GM23248 (cell line): ENCODE results near the gene ALDH1L1. TPM values are rescaled to one million over a fixed set of nuclear protein-coding genes. Genes with fewer than 3 reads are reported as not detected.

ENCODE experiments used
- DNase-seq: peaks from one replicate; pipeline ENCODE4 v3.0.0-alpha.2; 2015
- H2AFZ ChIP-seq: fragments of 200-600 bp; sonication (generic); 2 replicates; pipeline ENCODE4 v1.6.1; 2016; ENCODE audit warnings: antibody characterized with exemption
- H3F3A ChIP-seq: fragments of 200-600 bp; sonication (generic); 2 replicates; pipeline ENCODE4 v1.6.1; 2016; ENCODE audit warnings: mild to moderate bottlenecking, antibody characterized with exemption, mixed run types; ENCODE audit not compliant: insufficient read depth
- H3K27ac ChIP-seq: fragments of 200-600 bp; sonication (generic); 2 replicates; pipeline ENCODE4 v1.5.1; 2016; ENCODE audit warnings: mild to moderate bottlenecking
- H3K27me3 ChIP-seq: fragments of 200-600 bp; sonication (generic); replicated peaks from 2 replicates; pipeline ENCODE4 v1.6.1; 2016; ENCODE audit warnings: mild to moderate bottlenecking; ENCODE audit not compliant: insufficient read depth
- H3K36me3 ChIP-seq: fragments of 200-600 bp; sonication (generic); 2 replicates; pipeline ENCODE4 v1.6.1; 2016; ENCODE audit warnings: low read depth, mild to moderate bottlenecking
- H3K4me1 ChIP-seq: fragments of 200-600 bp; sonication (generic); 2 replicates; pipeline ENCODE4 v1.6.1; 2016; ENCODE audit warnings: mild to moderate bottlenecking; ENCODE audit not compliant: insufficient read depth
- H3K4me2 ChIP-seq: fragments of 200-600 bp; sonication (generic); one replicate; pipeline ENCODE4 v1.6.1; 2016; ENCODE audit warnings: mild to moderate bottlenecking; ENCODE audit not compliant: unreplicated experiment
- H3K4me3 ChIP-seq: fragments of 200-600 bp; sonication (generic); 2 replicates; pipeline ENCODE4 v1.5.1; 2016; ENCODE audit warnings: mild to moderate bottlenecking
- H3K79me2 ChIP-seq: fragments of 200-600 bp; sonication (generic); 2 replicates; pipeline ENCODE4 v1.6.1; 2016; ENCODE audit warnings: mild to moderate bottlenecking; ENCODE audit not compliant: insufficient read depth
- H3K9ac ChIP-seq: fragments of 200-600 bp; sonication (generic); 2 replicates; pipeline ENCODE4 v1.6.1; 2016; ENCODE audit warnings: mild to moderate bottlenecking
- H3K9me2 ChIP-seq: fragments of 200-600 bp; sonication (generic); 2 replicates; pipeline ENCODE4 v1.6.1; 2016; ENCODE audit warnings: mixed run types, mild to moderate bottlenecking, moderate library complexity; ENCODE audit not compliant: insufficient read depth
- H3K9me3 ChIP-seq: fragments of 200-600 bp; sonication (generic); one replicate; pipeline ENCODE4 v1.6.1; 2017; ENCODE audit warnings: low read depth
- H4K20me1 ChIP-seq: fragments of 200-600 bp; sonication (generic); 2 replicates; pipeline ENCODE4 v1.6.0; 2016; ENCODE audit not compliant: insufficient read depth
- EZH2 ChIP-seq: fragments of 200-600 bp; sonication (generic); IDR thresholded peaks from 2 replicates; pipeline ENCODE4 v1.6.1; 2018; ENCODE audit warnings: antibody characterized with exemption, mild to moderate bottlenecking; ENCODE audit not compliant: insufficient read depth, poor library complexity, severe bottlenecking
- EZH2phosphoT487 ChIP-seq: fragments of 200-600 bp; sonication (generic); IDR thresholded peaks from 2 replicates; pipeline ENCODE4 v1.6.1; 2018; ENCODE audit warnings: antibody characterized with exemption, moderate library complexity, mild to moderate bottlenecking, low read depth; ENCODE audit not compliant: insufficient read depth
- WGBS, 2 experiments: methylation state at CpG; one replicate each; pipeline ENCODE4 v1.1.6; 2015 to 2017; ENCODE audit warnings: low lambda C conversion rate in 2 of 2, low coverage in 1 of 2; ENCODE audit errors: missing lambda C conversion rate in 2 of 2; 5-methylcytosine and 5-hydroxymethylcytosine counted together
- in situ Hi-C: fragments of 300-500 bp; cut with MboI; formaldehyde crosslinking; loops from 2 replicates; pipeline ENCODE4 v1.15.0; 2020
- polyA plus RNA-seq: library from polyadenylated mRNA; unstranded; fragments of >200 nt; fragmentation: Nextera tagmentation; extraction: Ambion mirVana; gene quantifications from 2 replicates; pipeline ENCODE4 v1.2.1, GENCODE V29; 2016
- total RNA-seq: library from RNA; depleted of rRNA; stranded (reverse); fragments of >200 nt; shearing (Covaris generic); gene quantifications from 2 replicates; pipeline ENCODE4 v1.2.3, GENCODE V29; 2014

Gene ALDH1L1
- total and polyA plus RNA-seq, 2 experiments from 2014 or later = not detected

DNA sequence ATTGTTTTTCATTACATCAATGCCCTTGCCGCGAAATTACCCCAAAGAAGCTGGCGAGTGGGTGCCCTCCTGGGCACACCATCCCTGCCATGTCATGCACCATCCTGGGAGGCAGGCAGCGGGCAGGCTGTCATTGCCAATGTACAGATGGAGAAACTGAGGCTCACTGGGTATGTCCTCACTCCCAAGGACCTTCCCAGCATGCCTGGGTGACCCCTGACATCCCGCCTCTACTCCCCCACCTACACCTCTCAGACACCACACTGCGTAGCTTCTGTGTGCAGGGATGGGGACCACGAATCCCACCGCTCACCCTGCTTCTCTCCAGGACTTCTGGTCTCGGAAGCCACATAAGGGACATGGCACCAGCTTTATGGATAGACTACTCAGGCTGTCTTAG is 55.5 kb downstream of the ALDH1L1 start:
- no peak for DNase-seq
- no peaks in the 10 kb centered on the region for H3K9me3 ChIP-seq
- H3K79me2 ChIP-seq = no peaks in the 10 kb centered on the region
- 57 to 66% methylated on average over 9 of the region's 9 CpGs for WGBS, 2 experiments
- H3K4me1 ChIP-seq = no peaks in the 10 kb centered on the region
- H3K9me2 ChIP-seq = no peaks in the 10 kb centered on the region
- H3K9ac ChIP-seq = no peak overlapping the region
- no peaks in the 10 kb centered on the region for H4K20me1 ChIP-seq
- H3K4me3 ChIP-seq = no peak overlapping the region
- no peak overlapping the region for H2AFZ ChIP-seq
- in situ Hi-C loops = no loop called here
- TF ChIP-seq EZH2 (no peak), EZH2phosphoT487 (no peak)
- no peaks in the 10 kb centered on the region for H3F3A ChIP-seq
- peaks cover 35% of the 10 kb centered on the region for H3K27me3 ChIP-seq
- H3K36me3 ChIP-seq = no peaks in the 10 kb centered on the region
- no peak overlapping the region for H3K4me2 ChIP-seq
- no peak overlapping the region for H3K27ac ChIP-seq

DNA sequence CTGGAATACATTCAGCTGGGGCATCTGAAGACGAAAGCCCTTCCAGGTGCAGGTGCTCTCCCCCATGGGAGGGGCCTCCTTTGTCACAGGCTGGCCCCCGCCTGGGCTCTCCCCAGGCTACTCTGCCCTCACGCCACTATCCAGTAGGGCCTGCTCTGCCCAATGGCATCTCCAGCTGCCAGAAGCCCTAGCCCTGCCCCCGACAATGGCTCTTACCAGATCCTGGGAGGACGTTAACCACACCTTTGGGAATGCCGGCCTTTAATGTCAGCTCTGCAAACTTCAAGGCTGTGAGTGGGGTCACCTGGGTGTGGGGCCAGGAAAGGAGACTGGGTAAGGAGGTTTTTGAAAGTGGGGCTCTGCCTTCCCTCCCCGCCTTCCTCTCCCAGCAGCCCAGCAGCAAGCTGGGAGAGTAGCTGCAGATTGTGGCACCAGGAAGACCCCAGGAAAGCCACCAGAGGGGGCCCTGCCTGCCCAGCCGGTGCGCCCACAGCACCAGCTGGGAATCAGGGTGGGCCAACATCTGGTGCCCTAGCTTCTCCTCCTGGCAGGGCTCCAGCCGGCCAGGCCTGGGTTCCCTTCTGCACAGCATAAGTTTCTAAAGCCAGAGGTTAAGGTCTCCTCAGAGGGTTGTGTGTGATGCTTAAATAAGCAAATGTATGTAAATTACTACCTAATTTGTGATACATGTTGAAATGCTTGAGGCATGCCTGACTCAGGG is 56.1 kb downstream of the ALDH1L1 start:
- DNase-seq = no peak
- Histone ChIP-seq H3K4me3 (no peak overlapping the region), H3K9ac (no peak overlapping the region), H3K27ac (no peak overlapping the region), H3K36me3 (no peaks in the 10 kb centered on the region), H3K79me2 (no peaks in the 10 kb centered on the region), H3K9me2 (no peaks in the 10 kb centered on the region), H3K27me3 (peaks cover 40% of the 10 kb centered on the region), H3K4me1 (no peaks in the 10 kb centered on the region), H4K20me1 (no peaks in the 10 kb centered on the region), H3F3A (no peaks in the 10 kb centered on the region), H3K4me2 (no peak overlapping the region), H3K9me3 (no peaks in the 10 kb centered on the region), H2AFZ (no peak overlapping the region)
- WGBS, 2 experiments = 56 to 59% methylated on average over 10 of the region's 10 CpGs
- in situ Hi-C loops = no loop called here
- TF ChIP-seq EZH2phosphoT487 (no peak), EZH2 (no peak)

DNA sequence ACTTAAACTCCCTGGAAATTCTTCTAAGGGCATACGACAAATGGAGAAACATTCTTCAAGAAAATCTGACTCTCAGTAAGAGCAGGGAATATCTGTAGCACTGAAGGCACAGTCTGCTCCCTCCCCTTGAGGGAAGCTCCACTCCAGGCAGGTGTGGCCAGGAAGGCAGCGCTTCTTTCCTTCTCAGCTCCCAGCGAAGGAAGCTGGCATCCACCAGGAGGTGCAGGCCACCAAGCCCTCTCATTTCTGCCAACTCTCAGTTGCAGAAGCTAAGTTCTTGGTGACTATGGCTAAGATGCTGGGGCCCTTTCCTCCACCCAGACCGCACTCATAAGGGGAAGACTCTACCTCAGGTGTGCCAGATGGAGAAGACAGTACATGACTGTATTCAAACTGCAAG is 58.8 kb downstream of the ALDH1L1 start:
- Histone ChIP-seq H3K9ac (no peak overlapping the region), H3K4me1 (no peaks in the 10 kb centered on the region), H3K27ac (no peak overlapping the region), H3K79me2 (no peaks in the 10 kb centered on the region), H3K4me3 (no peak overlapping the region), H3K27me3 (peaks cover 42% of the 10 kb centered on the region), H3K9me3 (no peaks in the 10 kb centered on the region), H3K4me2 (no peak overlapping the region), H3K36me3 (no peaks in the 10 kb centered on the region), H3F3A (no peaks in the 10 kb centered on the region), H4K20me1 (no peaks in the 10 kb centered on the region), H3K9me2 (no peaks in the 10 kb centered on the region), H2AFZ (no peak overlapping the region)
- TF ChIP-seq EZH2phosphoT487 (no peak), EZH2 (no peak)
- DNase-seq = no peak
- 46 to 49% methylated on average over 4 of the region's 4 CpGs for WGBS, 2 experiments
- in situ Hi-C loops = no loop called here

DNA sequence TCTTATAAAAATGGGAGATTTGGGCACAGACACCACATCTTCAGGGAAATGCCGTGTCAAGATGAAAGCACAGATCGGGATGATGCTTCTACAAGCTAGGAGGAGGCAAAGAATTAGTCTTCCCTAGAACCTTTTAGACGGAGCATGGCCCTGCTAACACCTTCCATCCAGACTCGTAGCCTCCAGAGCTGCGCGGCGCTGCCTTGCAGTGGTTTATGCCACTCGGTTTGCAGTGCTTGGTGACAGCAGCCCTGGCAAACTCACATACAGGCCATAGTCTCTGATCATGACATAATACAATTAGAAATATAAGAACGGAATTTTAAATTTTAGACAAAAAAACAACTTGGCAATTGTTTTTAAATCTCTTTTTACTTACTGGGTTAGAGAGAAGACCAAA is 59.3 kb downstream of the ALDH1L1 start:
- Histone ChIP-seq H3K27me3 (peaks cover 40% of the 10 kb centered on the region), H3K9ac (no peak overlapping the region), H3K4me1 (no peaks in the 10 kb centered on the region), H3K27ac (no peak overlapping the region), H4K20me1 (no peaks in the 10 kb centered on the region), H3K4me3 (no peak overlapping the region), H3F3A (no peaks in the 10 kb centered on the region), H2AFZ (no peak overlapping the region), H3K9me3 (no peaks in the 10 kb centered on the region), H3K9me2 (no peaks in the 10 kb centered on the region), H3K4me2 (no peak overlapping the region), H3K36me3 (no peaks in the 10 kb centered on the region), H3K79me2 (no peaks in the 10 kb centered on the region)
- in situ Hi-C loops = no loop called here
- 66 to 72% methylated on average over 9 of the region's 9 CpGs for WGBS, 2 experiments
- DNase-seq = no peak
- no peak for TF ChIP-seq EZH2
